Medulla oblongata (tissue), 1 donor: ENCODE results near the gene ATP11B.

Source experiments
- DNase-seq: peaks from one replicate; pipeline ENCODE4 v3.0.0-alpha.2; 2015; ENCODE audit errors: extremely low spot score

ATP11B gene

DNA sequence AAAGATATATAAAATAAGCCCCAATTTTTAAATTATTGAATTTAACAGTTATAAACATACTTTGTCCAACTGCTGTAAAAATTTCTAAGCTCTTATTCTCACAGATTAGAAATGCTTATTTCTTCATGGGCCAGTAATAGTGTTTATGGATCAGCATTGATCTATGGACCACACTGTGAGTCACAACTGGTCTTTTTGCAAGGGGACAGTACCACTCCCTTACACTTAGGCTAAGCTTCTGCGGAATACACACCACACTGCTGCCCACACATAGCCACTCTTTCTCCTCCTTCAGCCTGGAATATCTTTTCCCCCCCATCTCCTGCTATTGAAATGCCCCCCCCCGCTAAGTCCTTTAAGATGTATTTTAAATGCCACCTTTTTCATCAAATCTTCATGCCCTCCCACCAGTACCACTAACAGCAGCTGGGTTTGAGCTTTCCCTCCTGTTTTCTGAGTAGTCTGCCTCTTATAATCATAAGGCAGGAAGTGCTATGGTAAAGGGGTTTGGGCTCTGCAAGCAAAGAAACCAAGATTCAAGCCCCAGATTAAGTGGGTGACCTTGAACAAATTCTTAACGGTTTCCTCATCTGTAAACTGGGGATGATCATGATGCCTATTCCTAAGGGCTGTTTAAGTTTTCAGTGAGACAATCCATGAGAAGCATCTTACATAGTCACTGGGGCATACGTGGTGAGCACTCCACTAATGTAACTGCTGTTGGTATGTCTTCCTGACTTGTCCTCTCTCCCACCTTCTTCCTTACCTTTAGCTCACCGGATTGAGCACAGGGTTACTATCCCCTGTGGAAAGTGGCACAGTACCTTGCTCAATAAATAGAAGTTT, 117.9 kb downstream of the ATP11B start:
- no peak for DNase-seq

- no peak for DNase-seq
These were observed 118.4 kb downstream of the ATP11B start for GRCh38 chr3:182911782-182912111.

DNA sequence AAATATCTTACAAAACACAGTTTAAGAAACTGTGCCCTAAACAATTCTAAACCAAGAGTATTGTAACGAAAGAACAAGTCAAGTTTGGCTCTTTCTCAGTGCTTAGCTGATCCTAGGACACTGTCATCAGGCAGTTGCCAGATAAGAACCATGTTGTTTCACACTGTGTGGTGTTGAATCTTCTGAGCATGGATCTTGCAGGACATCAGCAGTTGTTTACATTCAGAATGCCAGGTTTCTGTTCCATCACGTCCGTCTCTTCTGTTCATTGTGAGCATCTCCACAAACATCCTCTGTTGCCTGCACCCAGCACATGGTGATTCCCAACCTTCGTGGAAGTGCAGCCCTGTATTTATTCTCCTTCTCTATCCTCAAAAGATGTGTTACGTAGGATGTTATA, 119.2 kb downstream of the ATP11B start:
- DNase-seq, result peak; percentile 62

GRCh38 chr3:182913889-182914288, 120.6 kb downstream of the ATP11B start:
- DNase-seq, result no peak

GRCh38 chr3:182914341-182914740, 121.0 kb downstream of the ATP11B start:
- no peak for DNase-seq

DNA sequence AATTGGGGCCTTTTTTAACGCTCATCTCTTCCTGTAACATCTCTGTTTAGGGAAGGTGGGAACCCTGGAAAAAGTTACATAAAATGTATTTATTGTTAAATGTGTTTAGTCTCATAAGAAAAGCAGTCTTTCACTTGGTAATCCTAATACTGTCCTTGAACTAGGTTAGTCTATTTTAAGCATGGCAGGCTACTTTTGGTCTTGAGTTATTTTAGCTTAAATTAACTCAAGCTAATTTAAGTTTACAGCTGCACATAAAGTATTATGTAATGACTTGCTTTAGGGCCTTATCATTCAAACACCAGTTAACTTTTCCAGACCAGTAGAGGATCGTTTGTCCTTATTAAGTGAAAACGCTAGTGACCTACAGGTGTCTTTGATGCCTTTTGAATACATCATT, 123.8 kb downstream of the ATP11B start:
- no peak for DNase-seq

DNA sequence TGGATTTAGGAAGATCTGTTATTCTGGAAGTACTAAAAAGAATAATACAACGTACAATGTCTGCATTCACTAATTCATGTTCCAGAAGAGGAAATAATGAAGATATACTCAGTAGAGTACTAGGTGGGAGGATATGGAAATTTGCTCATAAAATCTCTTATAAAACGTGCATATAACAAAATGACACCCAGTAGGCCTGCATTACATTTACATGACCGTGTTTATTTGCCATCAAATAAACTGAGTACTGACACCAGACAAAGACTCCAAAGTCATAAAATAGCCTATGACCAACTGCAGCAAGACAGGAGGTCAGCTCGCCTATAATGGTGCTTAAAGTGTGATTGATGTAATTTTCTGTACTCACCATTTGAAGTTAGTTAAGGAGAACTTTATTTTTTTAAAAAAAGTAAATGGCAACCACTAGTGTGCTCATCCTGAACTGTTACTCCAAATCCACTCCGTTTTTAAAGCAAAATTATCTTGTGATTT, 126.6 kb downstream of the ATP11B start:
- DNase-seq, result no peak

DNA sequence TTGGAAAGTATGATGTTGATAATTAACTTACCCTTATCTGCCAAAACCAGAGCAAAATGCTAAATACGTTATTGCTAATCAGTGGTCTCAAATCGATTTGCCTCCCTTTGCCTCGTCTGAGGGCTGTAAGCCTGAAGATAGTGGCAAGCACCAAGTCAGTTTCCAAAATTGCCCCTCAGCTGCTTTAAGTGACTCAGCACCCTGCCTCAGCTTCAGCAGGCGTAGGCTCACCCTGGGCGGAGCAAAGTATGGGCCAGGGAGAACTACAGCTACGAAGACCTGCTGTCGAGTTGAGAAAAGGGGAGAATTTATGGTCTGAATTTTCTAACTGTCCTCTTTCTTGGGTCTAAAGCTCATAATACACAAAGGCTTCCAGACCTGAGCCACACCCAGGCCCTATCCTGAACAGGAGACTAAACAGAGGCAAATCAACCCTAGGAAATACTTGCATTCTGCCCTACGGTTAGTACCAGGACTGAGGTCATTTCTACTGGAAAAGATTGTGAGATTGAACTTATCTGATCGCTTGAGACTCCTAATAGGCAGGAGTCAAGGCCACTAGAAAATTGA, 127.3 kb downstream of the ATP11B start:
- DNase-seq, result no peak

DNA sequence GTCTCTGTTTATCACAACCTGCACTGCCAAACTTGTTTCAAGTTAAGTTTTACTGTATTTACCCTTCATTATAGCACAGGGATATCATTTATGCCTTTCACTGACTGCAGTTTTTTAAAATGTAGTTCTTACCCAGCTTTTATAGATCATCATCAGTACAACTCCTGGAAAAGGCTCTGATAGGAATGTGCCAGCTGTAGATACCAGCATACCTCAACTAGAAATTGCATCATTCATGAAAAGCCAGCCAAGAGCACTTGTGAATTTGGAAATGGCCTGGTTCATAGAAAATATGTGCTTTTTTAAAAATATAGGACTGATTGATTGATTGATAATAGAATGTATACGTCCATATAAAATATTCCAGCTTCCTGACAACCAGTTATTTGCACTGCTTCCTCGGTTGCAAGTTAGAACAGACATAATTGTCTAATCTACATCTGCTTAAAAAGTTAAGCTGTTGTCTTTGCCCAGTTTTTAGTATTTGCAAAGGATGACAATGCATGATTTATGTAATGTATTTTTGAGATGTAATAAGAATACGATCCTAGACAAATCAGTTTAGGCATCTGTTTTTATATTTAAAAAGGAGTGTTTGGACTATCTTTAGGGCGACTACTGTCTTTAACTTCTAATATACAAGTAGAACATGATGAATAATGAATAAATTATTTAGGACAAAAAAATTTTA, 128.5 kb downstream of the ATP11B start:
- no peak for DNase-seq

GRCh38 chr3:182925330-182925943, 132.1 kb downstream of the ATP11B start:
- no peak for DNase-seq

DNA sequence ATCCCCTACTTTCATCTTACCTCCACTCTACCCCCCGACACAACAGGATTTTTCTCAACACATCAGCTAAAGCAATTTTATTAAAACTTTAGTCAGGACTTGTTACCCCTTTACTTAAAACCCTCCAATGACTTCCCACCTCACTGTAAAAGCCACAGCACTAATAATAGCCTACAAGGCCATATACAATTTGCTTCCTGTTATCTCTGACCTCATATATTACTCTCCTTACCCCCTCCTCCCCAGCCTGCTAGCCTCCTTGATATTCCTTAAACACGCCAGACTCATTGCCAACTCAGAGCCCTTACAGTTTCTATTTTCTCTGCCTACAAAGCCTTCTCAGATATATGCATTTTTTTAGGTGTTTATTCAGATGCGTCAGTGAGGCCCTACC, 132.6 kb downstream of the ATP11B start:
- no peak for DNase-seq

DNA sequence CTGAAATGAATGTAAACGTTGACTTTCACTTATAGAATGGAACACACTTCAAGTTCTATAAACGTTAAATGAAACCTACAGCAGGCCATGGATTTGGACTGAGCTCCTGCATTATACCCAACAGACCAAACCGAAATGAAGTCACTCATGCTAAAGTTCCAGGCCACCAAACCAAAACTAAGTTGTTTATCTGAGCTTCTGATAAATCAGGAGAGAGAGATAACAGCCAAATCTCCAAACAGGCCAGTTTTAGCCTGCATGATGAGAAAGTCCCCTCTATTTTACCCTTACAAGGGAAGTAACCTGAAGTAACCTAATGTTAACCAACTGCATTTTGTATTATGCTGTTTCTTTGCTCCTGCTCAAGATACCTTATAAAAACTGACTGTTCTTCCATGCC, 142.5 kb downstream of the ATP11B start:
- no peak for DNase-seq

DNA sequence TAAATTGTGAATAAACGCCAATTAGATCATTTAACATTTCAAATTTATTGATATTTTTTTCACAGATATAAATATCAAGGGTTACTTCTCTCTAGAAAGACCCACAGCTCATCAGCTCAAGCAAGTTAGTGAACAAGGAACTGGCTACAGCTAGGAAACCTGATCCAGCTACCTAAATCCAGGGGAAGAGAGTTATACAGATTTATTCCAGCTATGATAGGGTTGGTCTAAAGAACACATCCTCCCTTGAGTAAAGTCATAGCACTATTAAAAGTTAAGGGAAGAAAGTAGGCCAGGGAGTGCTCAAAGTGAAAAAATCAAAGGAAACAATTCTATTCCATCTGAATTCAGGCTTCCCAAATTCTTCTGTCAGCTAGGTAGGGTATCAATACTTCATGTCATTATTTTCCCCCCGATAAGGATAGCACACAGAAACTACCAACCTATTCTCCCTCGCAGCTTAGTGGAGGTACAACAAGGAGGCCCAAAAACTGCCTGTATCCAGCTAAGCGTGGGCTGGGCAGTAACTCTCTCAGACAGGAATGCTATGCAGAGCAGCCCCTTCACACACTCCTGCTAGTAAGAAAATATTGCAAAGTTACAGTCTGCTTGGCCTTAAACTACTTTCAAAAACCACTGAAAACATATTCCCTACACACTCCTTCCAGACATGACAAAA, 143.1 kb downstream of the ATP11B start:
- no peak for DNase-seq

- DNase-seq, result no peak
These were observed 143.6 kb downstream of the ATP11B start for GRCh38 chr3:182936918-182937285.

GRCh38 chr3:182937293-182938051, 144.2 kb downstream of the ATP11B start:
- no peak for DNase-seq

GRCh38 chr3:182940266-182940808, 147.0 kb downstream of the ATP11B start:
- DNase-seq, result no peak

DNA sequence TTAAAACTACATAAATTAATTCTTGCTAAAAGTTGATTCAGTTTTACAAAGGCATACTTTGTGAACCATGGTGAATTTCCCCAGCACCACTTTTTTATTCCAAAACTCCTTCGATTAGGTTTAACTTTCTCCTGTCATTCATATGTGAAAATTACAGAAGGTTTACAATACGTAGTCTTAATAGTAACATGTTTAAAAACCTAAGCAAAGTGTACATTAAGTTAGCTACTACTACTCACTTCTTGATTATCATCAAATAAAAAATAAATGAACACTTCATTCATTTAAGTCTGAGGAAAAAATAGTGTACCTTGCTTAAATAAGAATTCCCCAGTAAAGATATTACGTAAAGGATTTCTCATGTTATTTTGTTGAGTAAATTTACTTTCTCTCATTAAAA, 148.4 kb downstream of the ATP11B start:
- no peak for DNase-seq

DNA sequence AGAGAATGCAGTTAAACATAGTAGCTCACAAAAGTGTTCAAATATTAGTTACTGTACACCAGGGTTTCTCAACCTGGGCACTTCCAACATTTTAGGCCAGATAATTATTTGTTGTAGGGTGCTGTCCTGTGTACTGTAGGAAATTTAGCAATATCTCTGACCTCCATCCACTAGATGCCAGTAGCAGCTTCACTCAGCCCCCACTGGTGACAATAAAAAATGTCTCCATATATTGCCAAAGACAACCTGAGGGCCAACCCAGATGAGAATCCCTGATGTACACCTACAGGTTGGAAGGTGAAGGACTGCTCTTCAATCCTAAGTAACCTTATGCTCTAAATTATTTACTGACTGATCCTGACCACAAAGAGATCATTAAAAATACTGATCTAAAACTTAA, 154.6 kb downstream of the ATP11B start:
- DNase-seq, result no peak

- DNase-seq, result no peak
These were observed 155.0 kb downstream of the ATP11B start for GRCh38 chr3:182948305-182948704.

DNA sequence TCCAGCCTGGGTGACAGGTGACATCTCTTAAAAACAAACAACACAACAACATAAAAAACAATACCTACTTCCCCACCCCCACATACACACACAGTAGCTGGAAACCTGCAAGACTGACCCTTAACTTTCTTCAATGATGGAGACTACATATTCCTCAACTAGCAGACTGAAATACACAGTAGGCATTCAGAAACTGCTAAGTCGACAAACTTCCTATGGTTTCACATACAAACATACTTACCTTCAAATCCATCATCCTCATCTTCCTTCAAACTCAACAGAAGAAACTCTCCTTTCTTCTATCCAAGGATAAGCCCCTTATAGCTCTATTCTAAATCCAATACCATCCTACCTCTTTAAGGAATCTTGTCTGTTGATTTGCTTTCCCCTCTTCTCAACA, 156.4 kb downstream of the ATP11B start:
- DNase-seq, result no peak
